Smooth muscle cell (in vitro differentiated cells): ENCODE results near the gene ITPKC. TPM values are rescaled to one million over a fixed set of nuclear protein-coding genes. Genes with fewer than 3 reads are reported as not detected.

ENCODE experiments used
- DNase-seq: peaks from one replicate; lab custom pipeline; 2025; ENCODE audit not compliant: unreplicated experiment; lab: John Stamatoyannopoulos, UW
- H2AFZ ChIP-seq: fragments of 200-600 bp; sonication (generic); 2 replicates; pipeline ENCODE4 v1.6.0; 2016; ENCODE audit warnings: antibody characterized with exemption, low read depth, mild to moderate bottlenecking
- H3F3A ChIP-seq: fragments of 200-600 bp; sonication (generic); 2 replicates; pipeline ENCODE4 v1.6.0; 2017; ENCODE audit warnings: antibody characterized with exemption, low read depth
- H3K27ac ChIP-seq: fragments of 200-600 bp; sonication (generic); 2 replicates; pipeline ENCODE4 v1.5.1; 2016; ENCODE audit warnings: low read depth, mild to moderate bottlenecking
- H3K27me3 ChIP-seq: fragments of 200-600 bp; sonication (generic); 2 replicates; pipeline ENCODE4 v1.6.1; 2016; ENCODE audit warnings: low read depth, mild to moderate bottlenecking
- H3K36me3 ChIP-seq: fragments of 200-600 bp; sonication (generic); 2 replicates; pipeline ENCODE4 v1.5.1; 2016; ENCODE audit warnings: low read depth
- H3K4me1 ChIP-seq: fragments of 200-600 bp; sonication (generic); 2 replicates; pipeline ENCODE4 v1.5.1; 2016; ENCODE audit warnings: low read depth
- H3K4me2 ChIP-seq: fragments of 200-600 bp; sonication (generic); 2 replicates; pipeline ENCODE4 v1.6.0; 2016; ENCODE audit warnings: mild to moderate bottlenecking
- H3K4me3 ChIP-seq: fragments of 200-600 bp; sonication (generic); 2 replicates; pipeline ENCODE4 v1.5.1; 2016; ENCODE audit warnings: mild to moderate bottlenecking
- H3K79me2 ChIP-seq: fragments of 200-600 bp; sonication (generic); 2 replicates; pipeline ENCODE4 v1.6.0; 2016; ENCODE audit warnings: low read depth, mild to moderate bottlenecking
- H3K9ac ChIP-seq: fragments of 200-600 bp; sonication (generic); 2 replicates; pipeline ENCODE4 v1.6.0; 2016; ENCODE audit warnings: low read depth
- H3K9me3 ChIP-seq: fragments of 200-600 bp; sonication (generic); replicated peaks from 2 replicates; pipeline ENCODE4 v1.5.1; 2016; ENCODE audit warnings: low read depth
- H4K20me1 ChIP-seq: fragments of 200-600 bp; sonication (generic); 2 replicates; pipeline ENCODE4 v1.6.0; 2016; ENCODE audit warnings: low read depth
- CTCF ChIP-seq: fragments of 200-600 bp; sonication (generic); IDR thresholded peaks from 2 replicates; pipeline ENCODE4 v1.5.1; 2017; ENCODE audit warnings: borderline replicate concordance, mild to moderate bottlenecking, antibody characterized with exemption; ENCODE audit not compliant: insufficient read depth, poor library complexity, severe bottlenecking
- WGBS: methylation state at CpG from one replicate; pipeline ENCODE4 v1.1.7; 2016; ENCODE audit warnings: low lambda C conversion rate; 5-methylcytosine and 5-hydroxymethylcytosine counted together
- polyA plus RNA-seq: library from polyadenylated mRNA; unstranded; fragments of >200 nt; fragmentation: Nextera tagmentation; extraction: Ambion mirVana; gene quantifications from 2 replicates; pipeline ENCODE4 v1.2.1, GENCODE V29; 2016
- total RNA-seq: library from RNA; depleted of rRNA; stranded (reverse); fragments of >200 nt; gene quantifications from 2 replicates; pipeline ENCODE4 v1.2.3, GENCODE V29; 2014

ITPKC gene
- total and polyA plus RNA-seq, 2 experiments from 2014 or later: 24.1 to 25.0 TPM

DNA sequence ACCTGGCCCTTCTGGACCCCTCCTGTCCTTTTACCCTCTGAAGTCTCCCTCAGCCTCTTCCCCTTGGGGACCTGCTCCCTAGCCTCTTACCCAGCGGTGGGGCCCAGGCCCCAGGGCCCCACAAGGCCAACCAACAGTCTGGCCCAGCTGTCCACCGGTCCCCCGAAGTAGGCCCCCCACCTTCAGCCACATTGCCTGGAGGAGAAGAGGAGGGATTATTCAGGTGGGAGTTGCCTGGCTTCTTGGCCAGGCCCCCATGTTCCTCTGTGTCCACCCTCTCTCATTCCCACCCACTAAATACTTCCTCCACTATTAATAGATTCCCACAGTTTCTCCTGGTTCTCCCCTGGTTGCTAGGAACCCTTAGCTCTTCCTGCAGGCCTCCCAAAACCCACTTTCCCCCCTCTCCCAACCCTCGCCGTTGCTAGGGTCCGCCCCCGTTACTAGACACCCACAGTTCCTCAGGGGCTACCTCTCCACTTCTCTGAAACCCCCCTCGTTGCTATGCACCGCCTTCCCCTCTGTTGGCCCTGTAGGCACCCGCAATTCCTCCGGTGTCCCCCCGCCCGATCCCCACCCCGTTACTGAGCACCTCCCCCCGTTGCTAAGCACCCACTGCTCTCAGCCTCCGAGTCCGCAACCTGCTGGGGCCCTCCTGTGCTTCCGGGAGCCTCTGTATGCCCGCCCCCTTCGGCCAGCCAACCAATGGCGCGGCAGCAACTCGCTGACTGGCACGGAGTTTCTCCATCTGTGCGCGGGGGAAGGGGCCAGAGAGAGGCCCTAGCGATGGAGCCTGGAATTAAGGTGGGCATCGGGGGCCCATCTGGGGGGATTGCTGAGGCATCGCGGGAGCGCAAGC, 2.2 kb upstream of the ITPKC start:
- H3K27me3 ChIP-seq: no peaks in the 10 kb centered on the region
- peak overlapping the region; percentile 85 for H3K4me2 ChIP-seq
- 8% methylated on average over 27 of the region's 31 CpGs for WGBS
- peak overlapping the region; percentile 78 for H3K4me3 ChIP-seq
- peak overlapping the region; percentile 5 for H2AFZ ChIP-seq
- H3K79me2 ChIP-seq: peaks cover 25% of the 10 kb centered on the region
- DNase-seq: peak; percentile 51
- H3K27ac ChIP-seq: peak overlapping the region; percentile 98
- TF ChIP-seq CTCF: no peak
- H4K20me1 ChIP-seq: peaks cover 5% of the 10 kb centered on the region
- no peaks in the 10 kb centered on the region for H3K9me3 ChIP-seq
- H3F3A ChIP-seq: peaks cover 16% of the 10 kb centered on the region
- H3K9ac ChIP-seq: peak overlapping the region; percentile 81
- H3K36me3 ChIP-seq: no peaks in the 10 kb centered on the region
- H3K4me1 ChIP-seq: peaks cover 6% of the 10 kb centered on the region

GRCh38 chr19:40716031-40716481, 856 bp upstream of the ITPKC start:
- no peak for TF ChIP-seq CTCF
- Histone ChIP-seq H3F3A (peaks cover 16% of the 10 kb centered on the region), H3K36me3 (no peaks in the 10 kb centered on the region), H3K9ac (peak overlapping the region; percentile 92), H3K9me3 (no peaks in the 10 kb centered on the region), H2AFZ (no peak overlapping the region), H4K20me1 (peaks cover 19% of the 10 kb centered on the region), H3K4me3 (peak overlapping the region; percentile 78), H3K4me2 (peak overlapping the region; percentile 91), H3K4me1 (peaks cover 10% of the 10 kb centered on the region), H3K27me3 (no peaks in the 10 kb centered on the region), H3K27ac (peak overlapping the region; percentile 98), H3K79me2 (peaks cover 38% of the 10 kb centered on the region)
- no peak for DNase-seq
- WGBS: under 1% methylated on average over 6 of the region's 8 CpGs

- Histone ChIP-seq H3K27ac (peak overlapping the region; percentile 98), H3K4me2 (peak overlapping the region; percentile 91), H3K4me1 (peaks cover 10% of the 10 kb centered on the region), H4K20me1 (peaks cover 32% of the 10 kb centered on the region), H3K27me3 (no peaks in the 10 kb centered on the region), H3K4me3 (peak overlapping the region; percentile 78), H3K36me3 (no peaks in the 10 kb centered on the region), H2AFZ (no peak overlapping the region), H3K9me3 (no peaks in the 10 kb centered on the region), H3F3A (peaks cover 16% of the 10 kb centered on the region), H3K79me2 (peaks cover 52% of the 10 kb centered on the region), H3K9ac (peak overlapping the region; percentile 92)
- under 1% methylated on average over 20 of the region's 20 CpGs for WGBS
- TF ChIP-seq CTCF: no peak
- no peak for DNase-seq
Measured at GRCh38 chr19:40717325-40717879, 490 bp downstream of the ITPKC start.
